GM21381 (cell line): ENCODE measurements around the gene NPEPL1.
"Not testable (repeated sequence)": the region's sequence is repeated elsewhere in the genome, so short reads cannot be mapped to it uniquely, and the experiment has no call there.

Source experiments
- ATAC-seq: cut with Tn5 transposase; IDR thresholded peaks from one replicate; pipeline ENCODE4 v1.9.1; 2021; ENCODE audit warnings: mild to moderate bottlenecking, moderate library complexity; ENCODE audit not compliant: unreplicated experiment

Gene NPEPL1

DNA sequence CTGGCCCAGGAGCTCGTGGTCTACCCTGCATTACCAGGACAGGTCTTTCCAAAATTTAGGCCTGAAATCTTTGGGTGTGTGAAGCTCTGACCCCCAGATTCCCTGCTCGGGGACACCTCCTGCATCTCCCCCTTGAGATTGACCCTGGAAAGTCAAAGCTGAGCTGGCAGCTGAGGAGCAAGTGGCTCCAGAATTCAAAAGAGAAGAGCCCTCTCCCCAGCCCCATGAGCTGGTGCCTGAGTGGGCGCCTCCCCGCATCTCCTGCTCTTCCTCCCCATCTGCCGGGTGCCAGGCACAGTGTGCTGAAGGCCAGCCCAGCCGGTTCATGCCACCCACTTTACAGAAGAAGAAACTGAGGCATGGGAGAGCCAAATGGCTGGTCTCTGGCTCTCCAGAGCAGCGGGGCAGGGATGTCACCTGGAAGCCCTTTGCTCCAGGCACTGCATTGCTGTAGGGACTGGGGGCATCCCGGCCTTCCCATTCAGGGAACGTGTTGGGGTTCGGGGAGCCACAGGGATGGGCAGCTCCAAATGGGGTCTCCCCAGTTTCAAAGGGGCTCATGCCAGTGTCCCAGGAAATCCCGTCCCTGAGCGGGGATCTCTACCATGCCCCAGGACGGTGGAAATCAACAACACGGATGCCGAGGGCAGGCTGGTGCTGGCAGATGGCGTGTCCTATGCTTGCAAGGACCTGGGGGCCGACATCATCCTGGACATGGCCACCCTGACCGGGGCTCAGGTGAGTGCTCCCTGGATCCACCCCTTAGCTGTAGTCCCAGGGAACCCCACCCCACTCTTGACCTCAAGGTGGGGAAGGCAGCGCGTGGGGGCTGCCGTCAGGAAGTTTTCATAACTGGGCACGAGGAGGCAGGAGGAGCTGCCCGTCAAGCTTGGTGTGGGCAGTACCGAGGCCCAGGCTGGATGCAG lies 20.5 kb downstream of the NPEPL1 start:
- ATAC-seq: no peak

DNA sequence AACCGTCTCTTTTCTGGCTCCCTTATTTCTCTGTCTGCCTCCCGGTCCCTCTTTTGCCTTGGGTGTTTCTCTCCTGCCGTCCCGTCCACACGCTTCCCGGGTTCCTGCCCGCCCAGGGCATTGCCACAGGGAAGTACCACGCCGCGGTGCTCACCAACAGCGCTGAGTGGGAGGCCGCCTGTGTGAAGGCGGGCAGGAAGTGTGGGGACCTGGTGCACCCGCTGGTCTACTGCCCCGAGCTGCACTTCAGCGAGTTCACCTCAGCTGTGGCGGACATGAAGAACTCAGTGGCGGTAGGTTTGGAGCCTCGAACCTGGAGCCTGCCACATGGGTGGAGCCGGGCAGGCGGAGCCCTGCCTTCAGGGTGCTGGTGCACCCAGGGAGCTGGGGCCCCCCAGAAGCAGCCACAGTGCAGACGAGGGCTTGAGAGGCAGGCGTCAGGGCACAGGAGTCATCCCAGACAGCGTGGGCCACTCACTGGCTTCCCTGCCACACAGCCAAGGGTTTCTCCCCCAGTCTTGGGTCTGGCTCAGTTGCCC lies 21.3 kb downstream of the NPEPL1 start:
- ATAC-seq: no peak

DNA sequence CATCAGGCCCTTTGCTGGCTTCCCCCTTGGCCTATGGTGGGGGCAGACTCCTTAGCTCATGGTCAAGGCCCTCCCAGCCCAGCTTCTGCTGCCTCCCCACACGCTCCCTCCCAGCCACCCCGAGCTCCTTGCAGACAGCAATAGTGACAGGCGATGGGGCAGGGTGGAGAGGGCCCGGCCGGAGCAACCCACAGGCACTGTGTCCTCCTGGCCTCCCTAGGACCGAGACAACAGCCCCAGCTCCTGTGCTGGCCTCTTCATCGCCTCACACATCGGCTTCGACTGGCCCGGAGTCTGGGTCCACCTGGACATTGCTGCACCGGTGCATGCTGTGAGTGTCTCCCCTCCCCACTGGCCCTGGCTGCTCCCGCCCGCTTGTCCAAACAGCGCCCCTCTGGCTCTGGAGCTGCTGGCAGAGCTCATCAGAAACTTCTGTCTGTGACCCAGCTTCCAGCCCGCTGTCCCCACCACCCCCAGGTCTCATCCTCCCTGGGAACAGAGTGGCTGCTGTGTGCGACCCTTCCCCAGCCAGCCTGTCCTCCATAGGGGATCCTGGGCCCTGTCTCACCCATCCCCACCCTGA lies 21.8 kb downstream of the NPEPL1 start:
- no peak for ATAC-seq

DNA sequence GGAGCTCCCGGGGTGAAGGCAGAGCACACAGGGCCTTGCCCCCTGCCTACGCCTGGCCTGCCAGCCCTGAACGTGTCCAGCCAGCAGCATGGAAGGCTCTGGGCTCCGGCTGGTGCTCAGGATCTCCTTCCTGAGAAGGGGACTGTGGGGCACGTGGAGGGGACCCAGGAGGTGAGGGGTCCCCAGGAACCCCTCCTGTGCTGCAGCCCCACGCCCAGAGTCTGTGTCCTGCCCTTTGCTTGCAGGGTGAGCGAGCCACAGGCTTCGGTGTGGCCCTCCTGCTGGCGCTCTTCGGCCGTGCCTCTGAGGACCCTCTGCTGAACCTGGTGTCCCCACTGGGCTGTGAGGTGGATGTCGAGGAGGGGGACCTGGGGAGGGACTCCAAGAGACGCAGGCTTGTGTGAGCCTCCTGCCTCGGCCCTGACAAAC lies 22.3 kb downstream of the NPEPL1 start:
- no peak for ATAC-seq

DNA sequence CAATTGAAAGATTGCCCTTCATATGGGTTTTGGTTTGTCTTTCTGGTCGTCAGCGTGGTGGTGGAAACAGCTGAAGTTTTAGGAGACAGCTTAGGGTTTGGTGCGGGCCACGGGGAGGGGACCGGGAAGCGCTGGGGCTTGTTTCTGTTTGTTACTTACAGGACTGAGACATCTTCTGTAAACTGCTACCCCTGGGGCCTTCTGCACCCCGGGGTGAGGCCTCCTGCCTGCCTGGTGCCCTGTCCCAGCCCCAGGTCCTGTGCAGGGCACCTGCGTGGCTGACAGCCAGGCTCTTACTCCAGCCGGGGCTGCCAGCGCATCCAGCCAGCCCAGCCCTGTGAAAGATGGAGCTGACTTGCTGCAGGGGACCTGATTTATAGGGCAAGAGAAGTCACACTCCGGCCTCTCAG lies 22.8 kb downstream of the NPEPL1 start:
- ATAC-seq: no peak

DNA sequence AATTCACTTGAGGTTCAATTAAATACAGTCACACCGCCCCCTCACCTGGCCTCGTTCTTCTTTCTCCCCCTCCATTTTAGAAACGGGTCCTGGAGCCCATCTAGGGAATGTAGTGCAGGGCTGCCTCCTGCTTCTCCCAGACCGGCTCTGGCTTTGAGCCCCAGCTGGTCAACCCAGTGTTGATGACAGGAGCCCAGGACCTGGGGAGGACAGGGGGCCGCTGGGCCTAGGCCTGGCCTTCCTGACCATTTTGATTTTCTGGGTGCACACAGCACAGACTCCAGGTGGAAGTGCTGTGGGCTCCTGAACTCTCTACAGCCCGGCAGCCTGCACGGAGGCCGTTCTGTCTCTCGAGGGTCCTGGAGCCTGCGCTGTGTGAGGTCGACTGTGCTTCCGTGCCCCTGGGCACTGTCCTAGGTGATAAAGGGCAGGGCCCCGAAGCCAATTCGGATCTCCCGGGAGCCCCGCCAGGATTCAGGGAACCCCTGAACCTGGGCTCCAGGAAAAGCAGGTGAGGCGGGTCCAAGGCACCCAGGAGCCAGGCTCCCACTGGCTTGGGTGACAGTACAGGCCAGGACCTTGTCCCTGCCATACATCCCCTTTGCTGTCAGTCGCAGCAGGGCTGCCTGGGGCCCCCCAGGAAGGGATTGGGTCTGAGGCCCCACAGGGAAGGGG lies 23.3 kb downstream of the NPEPL1 start:
- ATAC-seq: no peak

DNA sequence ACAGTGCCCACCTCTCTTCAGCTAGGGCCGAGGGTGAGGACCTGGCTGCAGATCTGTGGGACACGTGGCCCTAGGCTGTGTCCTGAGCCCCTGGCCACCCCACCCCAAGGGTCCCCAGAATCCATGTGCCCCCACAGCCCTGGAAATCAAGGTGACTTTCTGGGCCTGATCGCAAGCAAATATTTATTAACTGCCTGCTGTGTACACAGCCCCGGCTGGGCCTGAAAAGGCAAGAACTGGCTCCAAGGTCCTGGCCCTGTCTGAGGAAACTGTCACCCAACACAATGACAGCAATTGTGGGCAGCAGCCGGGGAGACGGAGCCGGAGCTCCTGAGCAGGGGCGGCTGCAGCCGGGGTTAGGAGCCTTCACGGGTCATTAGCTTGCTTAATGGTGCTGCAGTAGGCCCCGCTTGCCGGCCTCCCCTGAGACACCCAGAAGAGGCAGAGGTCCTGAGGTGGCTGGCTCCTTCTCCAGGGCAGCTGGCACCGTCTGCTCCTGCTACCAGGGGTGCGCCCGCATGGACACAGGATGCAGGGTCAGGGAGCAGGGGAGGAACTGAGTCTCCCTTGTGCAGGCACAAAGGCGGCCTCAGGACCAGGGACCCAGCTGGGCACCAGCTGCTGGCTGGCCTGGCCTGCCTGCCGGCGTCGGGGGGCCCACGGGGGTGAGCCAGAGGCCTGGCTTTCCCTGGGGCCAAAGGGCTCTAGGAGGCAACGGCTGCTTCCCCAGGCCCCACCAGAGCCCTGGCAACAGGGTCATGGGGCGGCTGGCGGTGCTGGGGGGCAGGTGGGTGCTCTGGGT lies 24.1 kb downstream of the NPEPL1 start:
- no peak for ATAC-seq

DNA sequence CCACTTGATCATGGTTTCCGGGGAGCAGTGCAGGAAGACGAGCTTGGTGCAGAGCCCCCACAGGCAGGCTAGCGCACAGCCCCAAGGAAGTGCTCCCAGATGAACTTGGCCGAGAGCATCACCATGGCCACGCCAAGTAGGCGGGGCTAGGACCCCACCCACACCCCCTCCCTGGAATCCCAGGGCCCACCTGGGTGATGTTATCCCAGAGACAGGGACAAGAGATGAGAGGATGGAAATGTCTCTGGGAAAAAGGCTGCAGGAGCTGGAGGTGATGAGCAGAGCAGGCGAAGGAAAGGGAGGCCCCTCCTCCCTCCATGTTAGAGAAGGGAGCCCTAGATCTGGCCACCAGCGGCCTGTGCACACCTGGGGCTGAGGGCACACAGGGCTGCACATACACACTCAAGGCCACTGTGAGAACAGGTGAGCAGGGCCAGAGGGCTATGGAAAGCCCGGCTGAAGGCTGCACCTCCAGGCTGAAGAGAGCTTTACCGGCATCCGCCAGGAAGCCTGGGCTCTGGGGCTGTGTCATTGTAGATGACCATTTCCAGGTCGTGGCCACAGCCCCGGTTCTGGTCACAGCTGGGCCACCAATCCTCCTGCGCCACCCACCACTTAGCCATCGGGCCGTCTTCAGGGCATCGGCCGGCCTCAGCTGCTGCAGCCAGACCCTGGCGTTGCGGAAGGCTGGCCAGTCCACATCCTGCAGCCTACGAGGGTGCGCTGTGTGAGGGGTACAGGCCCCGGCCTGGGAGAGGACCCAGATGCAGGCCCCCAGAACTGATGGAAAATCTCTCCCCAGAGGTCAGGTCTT lies 24.9 kb downstream of the NPEPL1 start:
- ATAC-seq: no peak

DNA sequence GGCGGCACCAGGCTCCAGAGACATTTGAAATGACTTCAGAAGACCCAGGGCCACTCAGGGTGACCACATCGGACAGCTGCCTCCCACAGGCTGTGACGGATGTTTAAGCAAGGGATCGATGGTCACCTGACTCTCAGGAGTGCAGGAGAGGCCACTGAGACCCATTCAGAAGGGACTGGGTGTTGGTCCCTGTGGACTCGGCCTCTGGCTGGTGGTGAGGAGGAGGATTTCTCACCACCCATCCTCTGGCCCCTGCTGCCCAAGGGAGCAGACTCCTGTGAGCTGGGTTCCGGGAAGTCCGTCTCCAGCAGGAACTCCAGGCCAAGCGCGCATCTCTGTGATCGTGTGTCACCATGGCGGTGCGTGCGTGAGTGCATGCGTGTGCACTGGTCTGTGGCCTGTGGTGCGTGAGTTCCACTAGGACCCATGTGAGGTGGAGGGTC lies 25.5 kb downstream of the NPEPL1 start:
- ATAC-seq: no peak

DNA sequence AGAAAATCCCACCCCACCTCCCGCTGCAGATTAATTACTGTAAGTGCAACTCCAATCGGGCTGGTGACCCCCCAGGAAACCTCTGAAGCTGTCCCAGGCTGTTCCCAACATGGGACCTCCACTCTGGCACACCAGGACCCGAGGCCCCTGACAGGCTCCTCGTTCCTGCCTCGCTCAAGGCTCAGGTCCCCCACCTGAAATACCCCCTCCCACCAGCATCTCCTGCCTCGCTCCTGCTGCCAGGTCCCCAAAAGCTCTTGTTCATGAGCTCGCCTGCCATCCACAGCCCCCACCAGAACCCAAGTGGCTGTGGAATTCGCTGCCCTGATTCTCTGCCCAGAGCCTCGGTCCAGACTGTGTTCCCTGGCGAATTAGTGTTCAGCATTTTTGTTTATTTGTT lies 26.1 kb downstream of the NPEPL1 start:
- no peak for ATAC-seq

DNA sequence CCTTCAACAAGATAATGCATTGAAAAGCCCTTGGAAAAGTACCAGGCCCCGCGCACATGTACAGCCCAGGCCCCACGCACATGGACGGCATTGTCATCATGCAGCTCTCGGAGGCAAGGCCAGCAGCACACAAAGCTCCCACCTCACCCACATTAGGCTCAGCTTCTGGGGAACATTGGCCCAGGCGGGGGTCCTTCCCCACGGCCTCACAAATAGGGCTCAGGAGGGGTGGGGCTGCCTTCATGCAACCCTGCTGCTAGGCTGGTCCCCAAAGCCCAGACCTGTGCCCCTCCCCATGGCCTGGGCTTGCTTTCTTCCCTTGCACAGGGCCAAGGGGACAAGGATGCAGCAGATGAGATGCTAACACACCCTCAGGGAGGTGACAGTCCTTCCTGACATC lies 26.7 kb downstream of the NPEPL1 start:
- ATAC-seq: no peak

DNA sequence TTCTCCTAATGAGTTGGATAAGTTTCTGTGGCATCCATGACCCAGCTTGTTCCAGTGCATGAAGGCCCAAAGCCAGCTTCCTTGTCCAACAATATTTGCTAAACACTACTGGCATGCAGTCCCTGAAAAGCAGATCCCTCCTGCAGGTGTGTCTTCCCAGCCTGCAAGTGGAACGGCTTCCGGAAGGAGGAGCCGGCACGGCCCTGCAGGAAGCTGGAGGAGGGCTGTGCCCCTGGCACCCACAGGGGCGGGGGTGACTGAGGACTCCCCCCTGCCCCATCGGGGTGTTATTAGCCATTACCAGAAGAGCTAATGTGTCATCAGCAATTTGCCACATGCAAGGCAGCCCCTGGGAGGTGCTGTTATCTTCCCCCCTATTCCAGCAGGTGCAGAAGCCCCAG lies 27.4 kb downstream of the NPEPL1 start:
- no peak for ATAC-seq

DNA sequence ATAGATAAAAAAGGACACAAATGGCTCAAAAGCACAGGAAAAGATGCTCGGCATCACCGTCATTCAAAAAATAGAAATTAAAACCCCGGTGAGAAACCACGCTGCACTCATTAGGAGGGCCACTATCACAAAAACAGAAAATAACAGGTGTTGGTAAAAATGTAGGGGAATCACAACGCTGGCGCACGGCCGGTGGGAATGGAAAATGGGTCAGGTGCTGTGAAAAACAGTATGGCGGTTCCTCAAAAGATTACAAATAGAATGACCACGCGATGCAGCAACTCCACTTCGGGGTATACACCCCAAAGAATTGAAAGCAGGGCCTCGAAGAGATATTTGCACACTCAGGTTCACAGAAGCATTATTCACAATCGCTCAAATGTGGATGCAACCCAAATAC lies 28.3 kb downstream of the NPEPL1 start:
- ATAC-seq: no peak

DNA sequence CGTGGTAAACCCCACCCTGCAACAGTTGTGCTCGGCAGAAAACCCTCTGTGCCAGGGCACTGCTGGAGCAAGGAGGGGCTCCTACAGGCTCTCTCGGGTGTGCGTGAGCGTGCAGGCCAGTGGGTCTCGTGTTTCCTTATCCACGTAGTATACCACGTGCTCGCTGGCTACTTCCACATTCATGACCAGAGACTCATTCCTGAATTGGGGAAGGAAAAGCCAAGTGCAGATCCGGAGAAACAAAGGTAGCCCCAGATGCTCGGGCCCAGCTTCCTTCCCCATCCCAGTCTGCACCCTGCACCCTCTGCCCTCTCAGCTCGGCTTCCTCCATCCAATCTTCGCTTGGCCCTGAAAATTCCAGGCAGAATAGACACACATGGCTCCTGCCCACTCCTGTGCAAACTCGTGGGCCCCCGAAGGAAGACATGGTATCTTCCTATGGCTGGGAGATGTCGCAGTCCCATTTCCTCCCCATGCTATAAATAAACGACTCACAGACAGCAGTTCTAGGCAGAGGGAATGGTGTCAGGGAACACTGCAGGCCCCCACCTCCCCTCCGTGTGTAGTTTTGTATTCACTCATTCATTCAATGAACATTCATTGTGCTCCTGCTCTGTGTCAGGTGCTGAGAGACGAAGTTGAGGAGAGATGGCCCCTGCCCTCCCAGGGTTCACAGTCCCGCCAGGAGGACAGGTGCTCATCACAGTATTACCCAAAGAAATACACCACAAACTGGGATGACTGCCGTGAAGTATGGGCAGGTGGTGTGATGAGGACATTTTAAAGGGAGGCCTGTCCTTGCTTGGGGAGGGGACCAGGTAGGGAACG lies 29.6 kb downstream of the NPEPL1 start:
- ATAC-seq: no peak

DNA sequence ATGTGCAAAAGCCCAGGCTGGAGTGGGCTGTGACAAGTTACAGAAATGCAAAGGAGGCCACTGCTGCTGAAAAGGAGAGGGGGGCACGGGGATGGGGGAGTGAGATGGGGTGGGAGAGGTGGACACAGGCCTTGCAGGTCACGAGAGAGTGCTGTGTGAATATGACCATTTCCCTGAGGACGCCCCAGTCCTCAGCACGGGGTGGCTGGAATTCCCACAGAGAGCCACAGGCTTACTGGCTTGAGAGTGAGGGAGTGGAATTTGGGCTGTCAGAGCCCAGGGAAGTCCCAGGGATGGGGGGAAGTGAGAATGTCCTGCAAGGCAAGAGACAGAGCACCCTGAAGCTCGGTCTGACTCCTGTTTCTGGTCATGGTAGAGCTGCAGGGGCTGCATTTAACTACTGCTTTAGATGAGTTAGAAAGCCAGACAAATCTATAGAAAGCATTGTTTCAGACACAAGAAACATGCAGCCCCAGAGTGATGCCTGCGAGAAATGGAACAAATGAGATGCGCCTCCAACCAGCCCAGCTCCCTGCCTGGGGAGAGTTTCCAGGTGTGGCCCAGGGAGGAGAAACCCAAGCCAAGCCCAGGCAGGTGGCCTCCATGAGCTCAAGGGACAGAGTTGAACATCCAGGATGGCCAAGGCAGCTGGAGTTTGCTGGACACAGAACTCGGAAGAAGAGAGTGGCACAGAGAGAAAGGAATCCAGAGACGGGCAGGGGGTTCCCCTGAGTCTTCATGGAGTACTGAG lies 30.5 kb downstream of the NPEPL1 start:
- no peak for ATAC-seq

DNA sequence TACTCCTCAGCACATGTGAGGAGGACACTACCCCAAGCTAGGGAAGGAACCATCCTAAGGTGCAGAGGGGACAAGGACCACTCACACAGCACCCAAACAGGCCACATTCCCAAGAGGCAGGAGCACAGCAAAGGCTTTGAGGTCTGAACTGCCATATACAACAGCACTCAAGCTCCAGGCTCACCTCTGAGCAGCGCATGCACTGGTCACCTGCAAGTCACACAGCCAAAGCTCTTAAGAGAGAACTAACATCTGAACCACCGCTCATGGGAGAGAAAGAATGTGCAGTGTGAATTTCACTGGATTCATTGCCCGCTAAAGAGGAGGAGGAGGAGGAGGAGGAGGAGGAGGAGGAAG lies 31.0 kb downstream of the NPEPL1 start:
- ATAC-seq: no peak

DNA sequence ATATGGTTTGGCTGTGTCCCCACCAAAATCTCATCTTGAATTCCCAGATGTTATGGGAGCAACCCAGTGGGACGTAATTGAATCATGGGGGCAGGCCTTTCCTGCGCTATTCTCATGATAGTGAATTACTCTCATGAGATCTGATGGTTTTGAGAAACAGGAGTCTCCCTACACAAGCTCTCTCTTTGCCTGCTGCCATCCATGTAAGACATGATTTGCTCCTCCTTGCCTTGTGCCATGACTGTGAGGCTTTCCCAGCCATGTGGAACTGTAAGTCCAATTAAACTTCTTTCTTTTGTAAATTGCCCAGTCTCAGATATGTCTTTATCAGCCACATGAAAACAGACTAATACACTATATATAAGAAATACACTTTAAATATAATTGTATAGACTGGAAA lies 33.6 kb downstream of the NPEPL1 start:
- not testable (repeated sequence) for ATAC-seq

DNA sequence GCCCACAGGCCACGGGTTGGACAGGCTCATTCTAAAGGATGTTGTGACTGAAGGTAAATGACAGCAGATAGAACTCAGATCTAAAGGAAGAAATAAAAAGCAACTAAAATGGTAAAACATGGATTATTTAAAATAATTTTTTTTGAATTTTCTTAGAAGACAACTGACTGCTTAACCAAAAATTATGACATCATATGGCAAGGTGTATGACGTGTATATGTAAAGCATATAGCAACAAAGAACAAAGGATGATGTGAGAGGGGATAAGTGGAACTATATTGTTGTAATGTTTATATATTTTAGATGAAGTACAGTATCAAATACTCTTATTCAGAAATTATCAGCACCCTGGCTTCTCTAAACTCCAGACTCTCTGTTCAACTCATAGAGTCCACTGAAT lies 38.6 kb downstream of the NPEPL1 start:
- ATAC-seq: no peak
